Stimulated activated naive CD4-positive, alpha-beta T cell (primary cell): ENCODE data around the gene HHIP.

Experiments used
- DNase-seq, 6 experiments: peaks; one replicate each; lab custom pipeline; 2025; lab: John Stamatoyannopoulos, UW

HHIP gene

GRCh38 chr4:144645631-144646522 is at the start of gene HHIP:
HHIP (plus strand) TSS chr4:144646156; CDS start chr4:144646676, 520 bp downstream.
- peak in 3 of 6 experiments; percentile 2 to 24 (median 8) for DNase-seq

GRCh38 chr4:144597171-144597570 is 48.8 kb upstream of the HHIP start:
- no peak for DNase-seq

DNA sequence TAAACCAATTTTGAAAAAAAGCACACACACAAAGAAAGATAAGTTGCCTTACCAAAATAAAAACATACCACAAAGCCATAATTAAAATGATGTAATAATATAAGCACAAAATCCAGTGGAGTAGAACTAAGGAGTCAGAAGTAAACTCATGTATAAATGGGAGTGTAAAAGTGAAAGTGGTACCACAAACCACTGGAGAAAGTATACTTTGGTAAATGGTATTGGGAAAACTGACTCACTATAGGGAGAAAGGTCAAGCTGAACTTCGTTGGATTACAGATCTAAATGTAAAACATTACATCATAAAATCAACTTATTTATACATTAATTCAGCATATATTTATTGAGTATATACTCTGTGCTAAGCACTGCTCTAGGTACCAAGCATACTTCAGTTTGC is 46.3 kb upstream of the HHIP start:
- DNase-seq = no peak

GRCh38 chr4:144611850-144612249 is 34.1 kb upstream of the HHIP start:
- no peak for DNase-seq

DNA sequence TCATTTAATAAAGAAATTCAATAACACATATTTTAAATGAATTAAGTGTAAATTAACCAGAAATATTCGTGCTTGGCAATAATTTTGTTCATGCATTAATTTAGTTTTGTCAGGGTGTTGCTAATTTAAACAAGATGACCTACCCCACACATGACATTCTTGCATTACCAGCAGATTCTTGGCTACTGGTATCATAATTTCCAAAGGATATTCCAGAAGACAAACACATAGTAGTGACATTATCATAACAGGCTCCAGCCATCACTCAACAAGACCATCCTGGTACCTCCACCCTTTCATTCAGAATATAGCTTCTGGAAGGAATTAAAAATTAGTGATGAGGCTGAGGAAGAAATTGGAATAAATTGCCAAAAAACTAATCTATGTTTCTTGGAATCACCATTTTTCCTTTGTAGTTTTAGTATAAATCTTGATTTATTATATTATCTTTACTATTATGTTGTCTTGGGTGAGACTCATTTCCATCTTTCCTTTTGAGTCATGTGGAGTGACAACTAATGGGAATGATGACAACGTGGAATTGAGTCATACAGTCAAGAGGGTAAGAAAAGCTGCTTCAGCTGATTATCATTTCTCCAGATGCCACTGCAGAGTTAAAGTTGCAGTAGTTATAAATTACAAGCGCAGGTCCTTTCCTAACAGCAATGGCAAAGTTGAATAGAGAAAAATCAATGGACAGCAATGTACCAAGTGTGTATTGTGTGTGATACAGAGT is 30.9 kb upstream of the HHIP start:
- no peak for DNase-seq

GRCh38 chr4:144621681-144622080 is 24.3 kb upstream of the HHIP start:
- DNase-seq = no peak

DNA sequence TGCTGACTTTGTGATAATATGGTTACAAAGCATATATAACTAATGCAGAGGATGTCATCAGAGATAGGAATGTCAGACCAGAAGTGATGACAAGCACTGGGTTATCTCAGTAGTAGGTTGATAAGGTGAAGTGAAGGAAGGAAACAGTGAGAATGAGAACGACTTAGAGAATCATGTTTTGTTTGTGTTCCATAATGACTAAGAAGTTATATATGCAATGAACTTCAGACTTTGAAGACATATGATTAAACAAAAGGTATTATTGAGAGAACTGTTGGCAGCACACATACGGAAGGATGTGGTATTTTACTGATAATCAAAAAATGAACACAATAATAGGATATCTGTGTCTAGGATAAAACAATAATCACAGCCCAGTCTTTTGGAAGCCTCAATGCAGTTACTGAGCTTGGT is 18.3 kb upstream of the HHIP start:
- no peak for DNase-seq

- no peak for DNase-seq
Measured at GRCh38 chr4:144633215-144633614, 12.7 kb upstream of the HHIP start.

DNA sequence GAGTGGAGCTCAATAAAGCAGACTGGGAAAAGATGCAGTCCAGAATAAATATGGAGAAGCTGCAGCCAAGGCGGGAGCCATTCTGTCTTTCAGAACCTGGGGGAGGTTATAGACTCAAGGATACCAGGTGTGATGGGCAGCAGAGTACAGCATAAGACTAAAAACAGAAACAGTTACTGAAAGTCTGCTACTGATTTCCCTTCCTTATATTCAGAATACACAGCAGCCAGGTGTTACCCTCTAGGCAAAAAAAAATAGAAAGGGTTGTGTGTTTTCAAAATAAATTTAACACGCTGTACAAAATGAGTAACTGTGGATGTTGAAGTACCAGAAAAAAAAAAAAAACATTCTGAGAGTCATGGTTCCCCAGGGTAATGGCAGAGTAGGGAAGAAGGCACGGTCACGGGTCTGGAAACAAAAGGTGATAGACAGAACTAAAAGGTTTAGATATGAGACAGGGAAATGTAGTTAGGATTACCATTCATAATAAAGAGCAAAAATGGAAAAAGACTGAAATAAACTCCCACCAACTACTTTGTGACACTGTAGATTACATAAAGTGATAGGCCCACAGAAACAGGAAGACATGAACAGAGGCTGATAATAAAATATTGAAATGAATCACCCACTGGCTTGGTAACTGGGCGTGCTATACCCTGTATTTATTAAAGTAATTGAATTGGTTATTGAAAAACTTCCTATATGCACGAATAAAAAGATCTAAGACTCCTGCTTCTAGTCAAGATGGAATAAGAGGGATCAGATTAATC is 10.8 kb upstream of the HHIP start:
- DNase-seq = no peak

DNA sequence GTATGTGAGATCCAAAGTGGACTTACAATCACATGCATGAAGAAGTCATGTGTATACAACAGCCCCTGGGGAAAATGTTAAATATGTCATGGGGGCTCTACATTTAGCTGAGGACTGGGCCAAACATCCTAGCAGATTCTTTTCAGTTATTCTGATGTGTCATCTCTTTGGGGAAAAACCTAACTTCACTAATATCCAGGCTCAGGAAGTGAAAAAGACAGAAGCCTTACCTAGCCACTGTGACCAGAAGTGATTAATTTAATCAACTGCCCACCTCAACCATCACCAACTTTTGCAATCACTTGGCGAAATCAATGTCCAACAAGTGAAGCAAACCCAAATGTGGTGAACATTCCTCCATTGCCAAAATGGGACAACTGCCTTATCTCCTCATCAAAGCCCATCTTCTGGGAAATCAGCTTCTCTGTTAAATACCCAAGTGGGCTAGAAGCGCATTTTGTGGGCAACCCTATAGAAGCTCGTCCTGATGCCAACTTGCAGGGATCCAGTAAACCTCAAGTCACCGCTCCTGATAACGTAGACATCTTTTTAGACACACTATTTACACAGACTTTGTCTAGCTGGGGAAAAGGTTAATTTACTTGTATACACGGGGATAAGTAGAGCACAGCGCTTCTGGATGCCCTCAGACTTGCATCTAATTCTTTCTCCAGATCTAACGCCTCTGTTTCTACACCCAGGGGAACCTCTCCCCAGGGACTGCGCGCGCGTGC is 1.4 kb upstream of the HHIP start:
- DNase-seq = no peak

GRCh38 chr4:144645102-144645630 is 790 bp upstream of the HHIP start:
- DNase-seq = no peak

- DNase-seq = no peak
Measured at GRCh38 chr4:144646523-144647094, 653 bp downstream of the HHIP start.

- DNase-seq = peak in 2 of 6 experiments; percentile 12 to 18
Measured at GRCh38 chr4:144647095-144647561, 1.2 kb downstream of the HHIP start.

DNA sequence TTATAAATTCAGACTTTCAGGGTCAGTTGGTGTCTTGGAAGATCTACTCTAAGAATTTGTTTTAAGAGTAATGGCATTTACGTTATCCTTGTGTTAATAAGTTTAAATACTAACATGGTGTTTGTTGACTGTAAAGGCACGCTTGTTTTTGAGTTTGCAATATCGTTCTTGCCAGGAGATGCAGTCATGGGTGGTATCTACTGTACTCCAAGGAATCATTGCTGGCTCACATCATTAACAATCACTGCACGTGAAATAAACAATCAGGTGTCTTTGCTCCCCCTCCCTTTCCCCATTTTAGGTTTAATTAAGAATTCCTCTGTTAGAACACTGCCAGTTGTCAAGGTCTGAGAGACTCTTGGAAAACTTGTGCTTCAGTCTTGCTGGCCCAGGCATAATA is 1.6 kb downstream of the HHIP start:
- no peak for DNase-seq

DNA sequence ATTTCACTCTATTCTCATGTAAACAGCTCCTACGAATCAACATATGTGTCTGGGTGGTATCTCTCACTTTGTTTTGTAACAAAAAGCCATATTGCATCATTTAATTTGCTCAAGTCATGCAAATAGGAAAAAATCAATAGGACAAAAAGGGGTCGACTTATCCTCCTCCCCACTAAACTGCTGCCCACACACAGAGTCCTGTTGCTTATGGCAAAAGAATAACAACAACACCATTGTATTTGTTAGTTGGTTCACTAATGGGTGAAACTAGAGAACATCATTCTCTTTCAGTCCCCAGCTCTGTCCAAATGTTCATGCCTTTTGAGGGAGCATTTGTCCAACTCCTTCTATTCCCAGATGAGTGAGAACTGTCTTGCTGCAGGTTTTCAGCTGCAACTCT is 2.1 kb downstream of the HHIP start:
- DNase-seq = no peak

GRCh38 chr4:144649646-144650045 is 3.7 kb downstream of the HHIP start:
- no peak for DNase-seq

DNA sequence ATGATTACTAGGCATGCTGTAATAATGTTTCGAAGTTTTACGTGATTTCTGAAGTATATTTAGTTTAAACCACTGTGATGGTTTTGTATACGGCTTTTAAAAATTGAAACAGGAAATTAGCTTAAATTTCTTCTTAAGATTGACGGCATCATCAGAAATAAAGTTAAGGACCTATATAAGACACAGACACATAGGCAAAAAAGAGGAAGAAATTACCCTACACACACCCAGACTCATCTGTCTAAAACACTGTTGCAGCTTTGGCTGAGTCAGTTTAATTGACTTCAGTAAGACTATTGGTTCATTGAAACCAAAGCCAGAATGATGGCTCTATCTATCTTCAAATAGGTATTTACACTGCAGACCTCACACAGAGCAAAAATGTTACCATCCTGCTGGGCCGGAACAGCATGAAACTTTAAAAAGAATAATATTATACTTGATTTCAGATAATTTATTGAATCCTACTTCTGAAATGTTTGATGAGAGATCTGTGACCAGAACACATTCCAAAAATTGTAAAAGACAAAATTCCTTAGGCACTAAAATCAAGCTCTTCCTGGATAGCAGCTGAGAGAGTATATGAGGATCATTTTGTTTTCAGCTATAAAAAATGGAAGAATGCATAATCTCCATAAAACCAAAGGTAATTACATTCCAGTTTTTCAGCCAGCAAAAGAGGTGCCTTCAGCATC is 4.5 kb downstream of the HHIP start:
- DNase-seq = no peak

GRCh38 chr4:144653781-144654545 is 8.0 kb downstream of the HHIP start:
- no peak for DNase-seq

DNA sequence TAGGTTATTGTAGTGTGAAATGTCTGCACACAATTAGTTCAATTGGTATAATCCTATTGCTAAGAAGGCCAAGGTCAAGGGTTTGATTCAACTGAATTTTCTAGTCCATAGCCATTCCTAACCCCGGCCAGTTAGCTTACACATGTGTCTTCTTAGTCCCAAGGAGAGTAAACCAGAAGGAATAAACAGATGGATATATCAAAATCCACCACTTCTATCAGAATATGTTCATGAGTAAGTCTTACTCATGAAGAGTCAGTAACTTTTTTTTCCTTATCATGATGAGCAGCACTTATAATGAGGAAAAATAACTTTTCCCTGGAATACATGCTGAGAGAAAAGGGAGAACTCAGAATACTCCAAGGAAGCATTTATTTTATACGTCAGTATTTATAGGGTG is 9.5 kb downstream of the HHIP start:
- no peak for DNase-seq

GRCh38 chr4:144656850-144657249 is 10.9 kb downstream of the HHIP start:
- no peak for DNase-seq
